H1 (cell line): Measurements from ENCODE around the gene GDF2. TPM values are rescaled to one million over a fixed set of nuclear protein-coding genes. Genes with fewer than 3 reads are reported as not detected.
A peak's percentile ranks its signal among the peaks of the same experiment; 100 is the strongest.

ENCODE experiments used
- CTCF ChIA-PET: fragments of 300-600 bp; sonication (Branson Sonifier 250); formaldehyde crosslinking; loops from one replicate; lab custom pipeline; 2021; ENCODE audit not compliant: partially characterized antibody; lab: Charles Lee
- POLR2A ChIA-PET: fragments of 300-600 bp; sonication (Branson Sonifier 250); formaldehyde crosslinking; loops from one replicate; lab custom pipeline; 2021; ENCODE audit warnings: inconsistent platforms; ENCODE audit not compliant: partially characterized antibody; lab: Charles Lee
- DNase-seq, 2 experiments: peaks; one replicate each; pipeline versions ENCODE4 v3.0.0 to v3.0.0-alpha.2; 2010 to 2022; ENCODE audit warnings: low spot score in 2 of 2, low read depth in 1 of 2, mixed read lengths in 1 of 2
- FAIRE-seq: peaks from 2 replicates; lab custom pipeline; 2011; peaks lifted over from hg19 to GRCh38; lab: Jason Lieb, UNC
- H2AFZ ChIP-seq: 2 replicates; pipeline ENCODE4 v1.8.1; 2012; ENCODE audit warnings: low read length, inconsistent platforms
- H2AK5ac ChIP-seq: 2 replicates; pipeline ENCODE4 v1.6.1; 2013; ENCODE audit warnings: low read depth, low read length
- H2BK120ac ChIP-seq: replicated peaks from 2 replicates; pipeline ENCODE3; 2013; ENCODE audit warnings: low read depth, low read length, inconsistent platforms
- H2BK12ac ChIP-seq: 2 replicates; pipeline ENCODE4 v1.6.1; 2013; ENCODE audit warnings: low read depth, low read length
- H2BK15ac ChIP-seq: 2 replicates; pipeline ENCODE4 v1.6.1; 2013; ENCODE audit warnings: low read length
- H2BK20ac ChIP-seq: 2 replicates; pipeline ENCODE4 v1.6.1; 2013; ENCODE audit warnings: low read length
- H2BK5ac ChIP-seq: 2 replicates; pipeline ENCODE4 v1.6.1; 2013; ENCODE audit warnings: low read depth, low read length
- H3K14ac ChIP-seq: 2 replicates; pipeline ENCODE4 v1.6.1; 2013; ENCODE audit warnings: inconsistent platforms; ENCODE audit not compliant: insufficient read length
- H3K18ac ChIP-seq: 2 replicates; pipeline ENCODE4 v1.6.1; 2013; ENCODE audit warnings: low read length; ENCODE audit errors: extremely low read depth
- H3K23ac ChIP-seq: 2 replicates; pipeline ENCODE4 v1.6.1; 2013; ENCODE audit warnings: inconsistent platforms; ENCODE audit not compliant: insufficient read length
- H3K23me2 ChIP-seq: 2 replicates; pipeline ENCODE4 v1.6.1; 2013; ENCODE audit warnings: low read depth, low read length
- H3K27ac ChIP-seq: 2 replicates; pipeline ENCODE4 v1.6.1; 2011; ENCODE audit warnings: low read depth, low read length, inconsistent platforms
- H3K27me3 ChIP-seq, 4 experiments: replicated peaks in 1 of 4; 1 replicate in 1 of 4; 2 replicates in 3 of 4; pipeline versions ENCODE4 v1.6.1 to v1.8.1; 2011 to 2013; ENCODE audit warnings: low read length in 3 of 4, mild to moderate bottlenecking in 3 of 4, inconsistent platforms in 2 of 4, mixed read lengths in 2 of 4, moderate library complexity in 1 of 4; ENCODE audit not compliant: control insufficient read depth in 3 of 4, insufficient read depth in 3 of 4; ENCODE audit errors: extremely low read depth in 1 of 4
- H3K36me3 ChIP-seq, 4 experiments: 2 replicates each; pipeline versions ENCODE4 v1.6.1 to v1.8.1; 2011 to 2013; ENCODE audit warnings: mild to moderate bottlenecking in 4 of 4, low read length in 3 of 4, moderate library complexity in 2 of 4, control low read depth in 1 of 4, inconsistent platforms in 1 of 4; ENCODE audit not compliant: insufficient read depth in 4 of 4, control insufficient read depth in 2 of 4
- H3K4ac ChIP-seq: replicated peaks from 2 replicates; pipeline ENCODE3; 2013; ENCODE audit warnings: low read length, low read depth, mixed read lengths, inconsistent platforms; ENCODE audit not compliant: insufficient read length
- H3K4me1 ChIP-seq, 4 experiments: replicated peaks in 1 of 4; 1 replicate in 1 of 4; 2 replicates in 3 of 4; pipeline versions ENCODE4 v1.6.1 to v1.8.1; 2011 to 2013; ENCODE audit warnings: low read length in 3 of 4, inconsistent platforms in 2 of 4, mixed read lengths in 1 of 4; ENCODE audit not compliant: insufficient read depth in 4 of 4, control insufficient read depth in 3 of 4
- H3K4me2 ChIP-seq, 2 experiments: 2 replicates each; pipeline versions ENCODE4 v1.6.1 to v1.8.1; 2011 to 2013; ENCODE audit warnings: low read depth in 2 of 2, low read length in 2 of 2, control low read depth in 1 of 2, inconsistent platforms in 1 of 2, mild to moderate bottlenecking in 1 of 2; ENCODE audit not compliant: insufficient read depth in 1 of 2
- H3K4me3 ChIP-seq, 4 experiments: fragments of 200-600, 300-600 bp in 1 of 4; sonication (generic), shearing (Covaris generic), sonication (Bioruptor Twin) in 1 of 4; 2 replicates each; pipeline versions ENCODE4 v1.5.1 to v1.8.1; 2011 to 2016; ENCODE audit warnings: low read length in 4 of 4, low read depth in 3 of 4, control low read depth in 2 of 4, inconsistent platforms in 2 of 4, mild to moderate bottlenecking in 2 of 4, mixed read lengths in 1 of 4, moderate library complexity in 1 of 4; ENCODE audit not compliant: insufficient read depth in 2 of 4; ENCODE audit errors: extremely low read depth in 1 of 4
- H3K56ac ChIP-seq: replicated peaks from 2 replicates; pipeline ENCODE3; 2013; ENCODE audit warnings: low read depth, mild to moderate bottlenecking, mixed read lengths, low read length, inconsistent platforms; ENCODE audit not compliant: insufficient read length
- H3K79me1 ChIP-seq: 2 replicates; pipeline ENCODE4 v1.6.1; 2013; ENCODE audit warnings: low read depth, low read length, control low read depth
- H3K79me2 ChIP-seq, 2 experiments: 2 replicates each; pipeline versions ENCODE4 v1.6.1 to v1.8.1; 2012 to 2013; ENCODE audit warnings: low read length in 2 of 2, mild to moderate bottlenecking in 2 of 2, inconsistent platforms in 1 of 2; ENCODE audit not compliant: insufficient read depth in 2 of 2, control insufficient read depth in 1 of 2
- H3K9ac ChIP-seq, 4 experiments: replicated peaks in 1 of 4; 1 replicate in 1 of 4; 2 replicates in 3 of 4; pipeline versions ENCODE4 v1.6.1 to v1.8.1; 2011 to 2013; ENCODE audit warnings: low read depth in 3 of 4, low read length in 3 of 4, control low read depth in 2 of 4, mild to moderate bottlenecking in 2 of 4, moderate library complexity in 2 of 4, inconsistent platforms in 1 of 4; ENCODE audit errors: extremely low read depth in 1 of 4
- H3K9me3 ChIP-seq, 2 experiments: 2 replicates each; pipeline versions ENCODE4 v1.6.1 to v1.8.1; 2012 to 2013; ENCODE audit warnings: mild to moderate bottlenecking in 2 of 2, moderate library complexity in 2 of 2, control low read depth in 1 of 2, inconsistent platforms in 1 of 2, low read depth in 1 of 2, low read length in 1 of 2, mixed read lengths in 1 of 2; ENCODE audit not compliant: insufficient read depth in 2 of 2
- H4K20me1 ChIP-seq, 2 experiments: replicated peaks in 1 of 2; 2 replicates each; pipeline versions ENCODE3 to v1.8.1; 2011 to 2013; ENCODE audit warnings: inconsistent platforms in 2 of 2, low read length in 2 of 2, mild to moderate bottlenecking in 1 of 2; ENCODE audit not compliant: insufficient read depth in 2 of 2, control insufficient read depth in 1 of 2
- H4K5ac ChIP-seq: 2 replicates; pipeline ENCODE4 v1.6.1; 2013; ENCODE audit warnings: low read length, low read depth, mixed read lengths, inconsistent platforms; ENCODE audit not compliant: insufficient read length
- H4K8ac ChIP-seq: 2 replicates; pipeline ENCODE4 v1.8.0; 2013; ENCODE audit warnings: mild to moderate bottlenecking, moderate library complexity, low read length, inconsistent platforms; ENCODE audit not compliant: insufficient read depth; ENCODE audit errors: extremely low read depth
- H4K91ac ChIP-seq: replicated peaks from 2 replicates; pipeline ENCODE3; 2013; ENCODE audit warnings: low read length, mixed read lengths, inconsistent platforms; ENCODE audit not compliant: insufficient read length
- CBX8 ChIP-seq: fragments of 300-800, 300-1000 bp; sonication (generic); IDR thresholded peaks from 2 replicates; pipeline ENCODE4 v1.7.1; 2016; ENCODE audit warnings: low read depth, low read length, borderline replicate concordance
- CHD1 ChIP-seq: IDR thresholded peaks from 2 replicates; pipeline ENCODE4 v1.6.1; 2012; ENCODE audit warnings: low read depth, low read length, improper control_type of control experiment
- HDAC6 ChIP-seq: IDR thresholded peaks from one replicate; pipeline ENCODE4 v1.7.1; 2012; ENCODE audit warnings: low read depth, mild to moderate bottlenecking, inconsistent platforms, low read length, moderate library complexity
- PHF8 ChIP-seq: fragments of 200-600 bp; sonication (generic); conservative IDR thresholded peaks from 2 replicates; pipeline ENCODE4 v1.7.1; 2012; ENCODE audit warnings: low read depth, mild to moderate bottlenecking, inconsistent platforms, low read length, moderate library complexity
- RFX5 ChIP-seq: IDR thresholded peaks from 2 replicates; pipeline ENCODE4 v1.6.1; 2011; ENCODE audit warnings: low read depth, low read length, improper control_type of control experiment, borderline replicate concordance
- RXRA ChIP-seq: IDR thresholded peaks from 2 replicates; pipeline ENCODE4 v1.6.1; 2011; ENCODE audit warnings: low read depth, mild to moderate bottlenecking, low read length, moderate library complexity; ENCODE audit not compliant: insufficient read depth
- SIN3A ChIP-seq, 2 experiments: IDR thresholded peaks in 1 of 2; conservative IDR thresholded peaks in 1 of 2; 2 replicates each; pipeline ENCODE4 v1.6.1; 2011 to 2012; ENCODE audit warnings: low read length in 2 of 2, improper control_type of control experiment in 1 of 2, low read depth in 1 of 2, mild to moderate bottlenecking in 1 of 2
- WGBS, 2 experiments: shearing (Covaris generic) in 1 of 2; methylation state at CpG; one replicate each; pipeline versions ENCODE4 v1.1.6 to v1.1.7; 2013 to 2015; ENCODE audit warnings: low lambda C conversion rate in 2 of 2, mixed read lengths in 2 of 2, inconsistent platforms in 1 of 2, low coverage in 1 of 2, missing lambda C conversion rate in 1 of 2; ENCODE audit not compliant: insufficient replicate concordance in 2 of 2, insufficient coverage in 1 of 2, insufficient read length in 1 of 2; ENCODE audit errors: extremely low coverage in 1 of 2, missing lambda C conversion rate in 1 of 2; 5-methylcytosine and 5-hydroxymethylcytosine counted together
- polyA plus RNA-seq, 7 experiments: library from polyadenylated mRNA; depleted of rRNA in 3 of 7; stranded (reverse) in 5 of 7; unstranded in 2 of 7; fragments of >200 nt in 5 of 7; fragments of 200-250 nt in 2 of 7; gene quantifications; 1 replicate in 5 of 7; 2 replicates in 1 of 7; 4 replicates in 1 of 7; pipeline versions ENCODE4 v1.2.1 to v1.2.3, GENCODE V29; 2011 to 2013; ENCODE audit warnings: missing spikeins in 2 of 7, mixed read lengths in 2 of 7
- total RNA-seq: library from RNA; stranded (reverse); fragmentation: NEBNext Ultra II Directional; extraction: Animal tissue kit (Norgen Biotek cat#: 25700); gene quantifications from 2 replicates; pipeline ENCODE4 v1.2.1, GENCODE V29; 2021

GDF2 gene
- total and polyA plus RNA-seq, 2 of the 8 experiments (the other 6 are each of a cell fraction or from before 2014, with no cell fraction given), result not detected

GRCh38 chr10:47312663-47312995, 9.6 kb upstream of the GDF2 start:
- Histone ChIP-seq H3K14ac (no peak overlapping the region), H2AFZ (peak overlapping the region; percentile 99), H3K9ac (no peak overlapping the region), H3K56ac (no peak overlapping the region), H2BK15ac (no peak overlapping the region), H2BK20ac (no peak overlapping the region), H3K23ac (no peak overlapping the region), H2BK120ac (no peak overlapping the region), H3K23me2 (no peaks in the 10 kb centered on the region), H3K27ac (no peak overlapping the region), H4K8ac (no peak overlapping the region), H4K91ac (no peak overlapping the region), H3K9me3 (no peaks in the 10 kb centered on the region), H3K79me2 (no peaks in the 10 kb centered on the region), H3K36me3 (no peaks in the 10 kb centered on the region), H2BK12ac (no peak overlapping the region), H3K4me3 (no peak overlapping the region), H3K4me1 (peaks cover 0 to 5% (median 0%) of the 10 kb centered on the region in 4 experiments; a peak in 3 of 7 replicates), H2AK5ac (no peak overlapping the region), H4K5ac (no peak overlapping the region), H3K18ac (no peak overlapping the region), H3K27me3 (no peaks in the 10 kb centered on the region), H2BK5ac (no peak overlapping the region), H3K79me1 (no peaks in the 10 kb centered on the region), H3K4me2 (no peak overlapping the region), H4K20me1 (no peaks in the 10 kb centered on the region), H3K4ac (no peak overlapping the region)
- CTCF ChIA-PET, result interaction anchor here (1.1 to 11.8 kb wide), 19 partner anchors 9 to 317 kb away, joined by 3 to 201 read pairs (median 6); partner anchors contain the start of gene GDF10
- POLR2A ChIA-PET, result interaction anchor here (0.6 kb wide), 1 partner anchor 141 kb away, joined by 3 read pairs; no protein-coding TSS in a partner anchor
- FAIRE-seq, result no peak
- WGBS, 2 experiments, result 87% methylated on average over 7 of the region's 7 CpGs; no CpG with 5 or more reads in 1 of the 2 experiments
- no peak for TF ChIP-seq HDAC6
- TF ChIP-seq CBX8, result no peak
- TF ChIP-seq PHF8, result no peak
- TF ChIP-seq CHD1, result no peak
- no peak for TF ChIP-seq RFX5
- TF ChIP-seq SIN3A (conservative IDR thresholded peaks at IDR 0.05 in 1 of 2, IDR thresholded peaks at IDR 0.05 in 1 of 2; ENCODE audit: low read depth in 1 of 2, low read length in 2 of 2), result no peak
- TF ChIP-seq RXRA, result no peak
- no peak for DNase-seq
